ENCODE data around the gene ZBTB20.

DNA sequence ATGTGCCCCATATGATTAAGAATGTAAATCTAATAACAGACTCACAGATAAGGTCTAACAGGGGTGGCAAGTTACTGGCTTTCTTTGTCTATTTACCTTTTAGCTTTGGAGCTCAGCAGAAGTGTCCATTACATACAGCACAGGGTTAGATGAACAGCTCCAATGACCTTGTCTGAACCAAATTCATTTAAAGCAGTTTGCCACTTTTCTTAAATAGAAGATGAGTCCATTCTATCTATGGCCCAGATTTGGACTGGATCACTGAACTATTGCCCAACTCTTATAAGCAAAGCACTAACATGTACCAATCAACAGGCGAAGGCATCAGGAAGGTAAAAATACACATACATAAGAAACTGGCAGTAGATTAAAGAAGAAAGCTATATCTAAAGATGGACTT is 638.9 kb downstream of the ZBTB20 start:
- TF ChIP-seq ARNTL (CRISPR knock-in tag; IDR thresholded peaks at IDR 0.05; ENCODE audit: borderline replicate concordance, low read depth), result no peak
- TF ChIP-seq ZFP30 (CRISPR knock-in tag; IDR thresholded peaks at IDR 0.05), result no peak
- TF ChIP-seq TOX (CRISPR knock-in tag; IDR thresholded peaks at IDR 0.05; ENCODE audit: borderline replicate concordance), result no peak
- TF ChIP-seq ZFP3 (CRISPR knock-in tag; IDR thresholded peaks at IDR 0.05), result no peak
- TF ChIP-seq OSR1 (CRISPR knock-in tag; IDR thresholded peaks at IDR 0.05), result no peak
- no peak for TF ChIP-seq CREB5 (CRISPR knock-in tag; IDR thresholded peaks at IDR 0.05; ENCODE audit: low read depth)
- TF ChIP-seq PATZ1 (CRISPR knock-in tag; IDR thresholded peaks at IDR 0.05; ENCODE audit: borderline replicate concordance), result no peak

Data from SK-N-SH treated with all-trans-retinoic acid at 6 μM for 48 hours (cell line).